CD4-positive, alpha-beta T cell treated with Interleukin-12 subunit alpha and Interleukin-12 subunit beta, for 1 hour (primary cell): ENCODE results near the gene ITPKC.
A peak's percentile ranks its signal among the peaks of the same experiment; 100 is the strongest.

Experiments
- DNase-seq: peaks from one replicate; pipeline ENCODE4 v3.0.0-alpha.2; 2020

Gene ITPKC

GRCh38 chr19:40690693-40691420 is 26.1 kb upstream of the ITPKC start:
- DNase-seq: peak; percentile 89

GRCh38 chr19:40691421-40692211 is 25.3 kb upstream of the ITPKC start:
- DNase-seq: no peak

- no peak for DNase-seq
Measured at GRCh38 chr19:40692212-40692551, 24.7 kb upstream of the ITPKC start.

- DNase-seq: no peak
Measured at GRCh38 chr19:40693150-40693788, 23.6 kb upstream of the ITPKC start.

GRCh38 chr19:40693896-40694295 is 23.0 kb upstream of the ITPKC start:
- no peak for DNase-seq

- no peak for DNase-seq
Measured at GRCh38 chr19:40695881-40696280, 21.0 kb upstream of the ITPKC start.

GRCh38 chr19:40697007-40697406 is 19.9 kb upstream of the ITPKC start:
- no peak for DNase-seq

- DNase-seq: no peak
Measured at GRCh38 chr19:40700083-40700482, 16.8 kb upstream of the ITPKC start.

- no peak for DNase-seq
Measured at GRCh38 chr19:40701758-40702157, 15.2 kb upstream of the ITPKC start.

- DNase-seq: no peak
Measured at GRCh38 chr19:40702337-40703012, 14.4 kb upstream of the ITPKC start.

- no peak for DNase-seq
Measured at GRCh38 chr19:40703029-40703755, 13.7 kb upstream of the ITPKC start.

- no peak for DNase-seq
Measured at GRCh38 chr19:40704491-40705361, 12.2 kb upstream of the ITPKC start.

GRCh38 chr19:40705362-40705651 is 11.6 kb upstream of the ITPKC start:
- no peak for DNase-seq

- DNase-seq: no peak
Measured at GRCh38 chr19:40705950-40706619, 10.8 kb upstream of the ITPKC start.

- DNase-seq: no peak
Measured at GRCh38 chr19:40707615-40708014, 9.3 kb upstream of the ITPKC start.

GRCh38 chr19:40709817-40710216 is 7.1 kb upstream of the ITPKC start:
- no peak for DNase-seq

GRCh38 chr19:40713939-40714338 is 3.0 kb upstream of the ITPKC start:
- DNase-seq: no peak

GRCh38 chr19:40714441-40715299 is 2.2 kb upstream of the ITPKC start:
- DNase-seq: peak; percentile 96

GRCh38 chr19:40716031-40716481 is 856 bp upstream of the ITPKC start:
- DNase-seq: peak; percentile 71

GRCh38 chr19:40717325-40717879 is 490 bp downstream of the ITPKC start:
- DNase-seq: no peak
